Smooth muscle cell (in vitro differentiated cells): ENCODE measurements around the gene CUX1. TPM values are rescaled to one million over a fixed set of nuclear protein-coding genes. Genes with fewer than 3 reads are reported as not detected.

ENCODE experiments used
- DNase-seq: peaks from one replicate; lab custom pipeline; 2025; ENCODE audit not compliant: unreplicated experiment; lab: John Stamatoyannopoulos, UW
- H2AFZ ChIP-seq: fragments of 200-600 bp; sonication (generic); 2 replicates; pipeline ENCODE4 v1.6.0; 2016; ENCODE audit warnings: antibody characterized with exemption, low read depth, mild to moderate bottlenecking
- H3F3A ChIP-seq: fragments of 200-600 bp; sonication (generic); 2 replicates; pipeline ENCODE4 v1.6.0; 2017; ENCODE audit warnings: antibody characterized with exemption, low read depth
- H3K27ac ChIP-seq: fragments of 200-600 bp; sonication (generic); 2 replicates; pipeline ENCODE4 v1.5.1; 2016; ENCODE audit warnings: low read depth, mild to moderate bottlenecking
- H3K27me3 ChIP-seq: fragments of 200-600 bp; sonication (generic); 2 replicates; pipeline ENCODE4 v1.6.1; 2016; ENCODE audit warnings: low read depth, mild to moderate bottlenecking
- H3K36me3 ChIP-seq: fragments of 200-600 bp; sonication (generic); 2 replicates; pipeline ENCODE4 v1.5.1; 2016; ENCODE audit warnings: low read depth
- H3K4me1 ChIP-seq: fragments of 200-600 bp; sonication (generic); 2 replicates; pipeline ENCODE4 v1.5.1; 2016; ENCODE audit warnings: low read depth
- H3K4me2 ChIP-seq: fragments of 200-600 bp; sonication (generic); 2 replicates; pipeline ENCODE4 v1.6.0; 2016; ENCODE audit warnings: mild to moderate bottlenecking
- H3K4me3 ChIP-seq: fragments of 200-600 bp; sonication (generic); 2 replicates; pipeline ENCODE4 v1.5.1; 2016; ENCODE audit warnings: mild to moderate bottlenecking
- H3K79me2 ChIP-seq: fragments of 200-600 bp; sonication (generic); 2 replicates; pipeline ENCODE4 v1.6.0; 2016; ENCODE audit warnings: low read depth, mild to moderate bottlenecking
- H3K9ac ChIP-seq: fragments of 200-600 bp; sonication (generic); 2 replicates; pipeline ENCODE4 v1.6.0; 2016; ENCODE audit warnings: low read depth
- H3K9me3 ChIP-seq: fragments of 200-600 bp; sonication (generic); replicated peaks from 2 replicates; pipeline ENCODE4 v1.5.1; 2016; ENCODE audit warnings: low read depth
- H4K20me1 ChIP-seq: fragments of 200-600 bp; sonication (generic); 2 replicates; pipeline ENCODE4 v1.6.0; 2016; ENCODE audit warnings: low read depth
- CTCF ChIP-seq: fragments of 200-600 bp; sonication (generic); IDR thresholded peaks from 2 replicates; pipeline ENCODE4 v1.5.1; 2017; ENCODE audit warnings: borderline replicate concordance, mild to moderate bottlenecking, antibody characterized with exemption; ENCODE audit not compliant: insufficient read depth, poor library complexity, severe bottlenecking
- WGBS: methylation state at CpG from one replicate; pipeline ENCODE4 v1.1.7; 2016; ENCODE audit warnings: low lambda C conversion rate; 5-methylcytosine and 5-hydroxymethylcytosine counted together
- polyA plus RNA-seq: library from polyadenylated mRNA; unstranded; fragments of >200 nt; fragmentation: Nextera tagmentation; extraction: Ambion mirVana; gene quantifications from 2 replicates; pipeline ENCODE4 v1.2.1, GENCODE V29; 2016
- total RNA-seq: library from RNA; depleted of rRNA; stranded (reverse); fragments of >200 nt; gene quantifications from 2 replicates; pipeline ENCODE4 v1.2.3, GENCODE V29; 2014

The CUX1 gene
- total and polyA plus RNA-seq, 2 experiments from 2014 or later: 56.3 to 78.4 TPM

GRCh38 chr7:102122026-102122425, 304.6 kb downstream of the CUX1 start:
- H3K79me2 ChIP-seq: no peaks in the 10 kb centered on the region
- peak overlapping the region; percentile 22 for H3K4me2 ChIP-seq
- H3K27me3 ChIP-seq: no peaks in the 10 kb centered on the region
- no peaks in the 10 kb centered on the region for H4K20me1 ChIP-seq
- H2AFZ ChIP-seq: no peak overlapping the region
- no peaks in the 10 kb centered on the region for H3K9me3 ChIP-seq
- TF ChIP-seq CTCF: no peak
- WGBS: 29% methylated on average over 3 of the region's 3 CpGs
- peaks cover 19% of the 10 kb centered on the region for H3F3A ChIP-seq
- no peaks in the 10 kb centered on the region for H3K36me3 ChIP-seq
- H3K4me1 ChIP-seq: peaks cover 10% of the 10 kb centered on the region
- no peak overlapping the region for H3K4me3 ChIP-seq
- DNase-seq: no peak
- peak overlapping the region; percentile 80 for H3K27ac ChIP-seq
- peak overlapping the region; percentile 42 for H3K9ac ChIP-seq

DNA sequence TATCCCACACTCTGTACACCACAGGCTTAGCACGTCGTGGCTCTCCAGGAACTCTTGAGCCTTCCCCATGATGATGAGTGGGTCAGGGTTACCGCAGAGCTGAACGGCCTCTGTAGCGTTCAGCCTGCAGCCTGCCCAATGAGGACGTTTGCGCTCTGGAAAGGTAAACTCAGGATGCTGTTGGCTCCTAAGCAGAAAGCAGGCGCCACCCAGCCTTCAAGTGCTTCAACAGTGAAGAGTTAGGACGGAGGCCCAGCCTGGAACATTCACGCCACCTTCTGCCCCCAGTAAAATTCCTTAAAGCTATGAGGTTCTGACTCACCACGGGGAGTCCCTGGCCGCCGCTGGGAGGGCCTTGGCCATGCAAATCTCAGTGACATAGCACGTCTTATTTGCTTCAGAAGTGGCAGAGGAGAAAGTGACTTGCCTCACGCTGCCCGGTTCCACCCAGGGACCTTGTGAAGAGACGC, 307.7 kb downstream of the CUX1 start:
- peak overlapping the region; percentile 67 for H3K4me2 ChIP-seq
- no peak overlapping the region for H3K4me3 ChIP-seq
- H3K9me3 ChIP-seq: no peaks in the 10 kb centered on the region
- WGBS: 5% methylated on average over 17 of the region's 17 CpGs
- H3K27ac ChIP-seq: peak overlapping the region; percentile 89
- no peaks in the 10 kb centered on the region for H3K79me2 ChIP-seq
- H2AFZ ChIP-seq: no peak overlapping the region
- no peaks in the 10 kb centered on the region for H4K20me1 ChIP-seq
- peaks cover 14% of the 10 kb centered on the region for H3F3A ChIP-seq
- peaks cover 11% of the 10 kb centered on the region for H3K4me1 ChIP-seq
- DNase-seq: peak; percentile 66
- H3K27me3 ChIP-seq: no peaks in the 10 kb centered on the region
- no peaks in the 10 kb centered on the region for H3K36me3 ChIP-seq
- no peak for TF ChIP-seq CTCF
- peak overlapping the region; percentile 3 for H3K9ac ChIP-seq

GRCh38 chr7:102128303-102128702, 310.9 kb downstream of the CUX1 start:
- Histone ChIP-seq H2AFZ (no peak overlapping the region), H3F3A (peaks cover 9% of the 10 kb centered on the region), H3K4me2 (no peak overlapping the region), H3K4me1 (peaks cover 6% of the 10 kb centered on the region), H3K27me3 (no peaks in the 10 kb centered on the region), H3K36me3 (no peaks in the 10 kb centered on the region), H3K79me2 (peaks cover 4% of the 10 kb centered on the region), H3K4me3 (no peak overlapping the region), H4K20me1 (no peaks in the 10 kb centered on the region), H3K9ac (no peak overlapping the region), H3K9me3 (no peaks in the 10 kb centered on the region), H3K27ac (no peak overlapping the region)
- no peak for TF ChIP-seq CTCF
- no peak for DNase-seq
- WGBS: 91% methylated on average over 11 of the region's 11 CpGs

DNA sequence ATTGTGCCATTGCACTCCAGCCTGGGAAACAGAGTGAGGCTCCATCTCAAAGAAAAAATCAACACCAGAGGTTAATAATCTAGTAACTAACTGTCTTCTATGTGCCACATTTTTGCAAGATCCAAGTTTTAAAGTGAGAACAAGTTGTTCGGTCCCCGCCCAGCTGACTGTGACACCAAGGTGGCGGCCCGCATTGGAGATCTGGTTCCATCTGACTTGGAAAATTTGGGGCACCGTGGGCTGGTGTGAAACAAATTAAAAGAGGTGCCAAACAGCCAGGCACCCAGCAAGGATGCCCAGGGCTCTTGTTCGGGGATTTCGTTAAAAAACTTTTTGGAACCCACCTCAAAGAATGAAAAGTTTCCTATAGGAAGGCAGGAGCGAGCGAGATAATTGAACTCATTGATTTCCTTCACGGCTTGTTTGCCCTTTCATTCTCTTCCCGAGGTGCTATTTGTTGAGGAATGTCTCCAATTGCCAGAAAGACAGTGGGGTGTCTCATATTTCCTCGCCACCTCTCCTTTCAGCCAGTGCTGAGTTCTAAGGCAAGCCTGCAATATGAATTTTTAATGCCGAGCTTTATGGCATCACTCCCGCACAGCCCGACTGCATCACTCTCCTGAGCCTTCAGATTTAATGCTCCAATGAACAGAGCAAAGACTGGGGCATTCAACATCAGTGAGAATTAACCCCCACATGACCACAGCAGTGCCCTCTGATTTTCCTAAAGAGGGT, 312.4 kb downstream of the CUX1 start:
- TF ChIP-seq CTCF: no peak
- Histone ChIP-seq H3K4me1 (peaks cover 6% of the 10 kb centered on the region), H3K9me3 (no peaks in the 10 kb centered on the region), H4K20me1 (no peaks in the 10 kb centered on the region), H3K79me2 (peaks cover 4% of the 10 kb centered on the region), H3K9ac (no peak overlapping the region), H3K4me3 (no peak overlapping the region), H3F3A (peaks cover under 1% of the 10 kb centered on the region), H3K27ac (no peak overlapping the region), H3K36me3 (no peaks in the 10 kb centered on the region), H3K4me2 (no peak overlapping the region), H2AFZ (no peak overlapping the region), H3K27me3 (no peaks in the 10 kb centered on the region)
- no peak for DNase-seq
- 93% methylated on average over 15 of the region's 15 CpGs for WGBS
